8988T (cell line): ENCODE data around the gene RPS2.
A peak's percentile ranks its signal among the peaks of the same experiment; 100 is the strongest.

ENCODE experiments used
- DNase-seq: peaks from one replicate; pipeline ENCODE4 v3.0.0; 2011

The RPS2 gene

DNA sequence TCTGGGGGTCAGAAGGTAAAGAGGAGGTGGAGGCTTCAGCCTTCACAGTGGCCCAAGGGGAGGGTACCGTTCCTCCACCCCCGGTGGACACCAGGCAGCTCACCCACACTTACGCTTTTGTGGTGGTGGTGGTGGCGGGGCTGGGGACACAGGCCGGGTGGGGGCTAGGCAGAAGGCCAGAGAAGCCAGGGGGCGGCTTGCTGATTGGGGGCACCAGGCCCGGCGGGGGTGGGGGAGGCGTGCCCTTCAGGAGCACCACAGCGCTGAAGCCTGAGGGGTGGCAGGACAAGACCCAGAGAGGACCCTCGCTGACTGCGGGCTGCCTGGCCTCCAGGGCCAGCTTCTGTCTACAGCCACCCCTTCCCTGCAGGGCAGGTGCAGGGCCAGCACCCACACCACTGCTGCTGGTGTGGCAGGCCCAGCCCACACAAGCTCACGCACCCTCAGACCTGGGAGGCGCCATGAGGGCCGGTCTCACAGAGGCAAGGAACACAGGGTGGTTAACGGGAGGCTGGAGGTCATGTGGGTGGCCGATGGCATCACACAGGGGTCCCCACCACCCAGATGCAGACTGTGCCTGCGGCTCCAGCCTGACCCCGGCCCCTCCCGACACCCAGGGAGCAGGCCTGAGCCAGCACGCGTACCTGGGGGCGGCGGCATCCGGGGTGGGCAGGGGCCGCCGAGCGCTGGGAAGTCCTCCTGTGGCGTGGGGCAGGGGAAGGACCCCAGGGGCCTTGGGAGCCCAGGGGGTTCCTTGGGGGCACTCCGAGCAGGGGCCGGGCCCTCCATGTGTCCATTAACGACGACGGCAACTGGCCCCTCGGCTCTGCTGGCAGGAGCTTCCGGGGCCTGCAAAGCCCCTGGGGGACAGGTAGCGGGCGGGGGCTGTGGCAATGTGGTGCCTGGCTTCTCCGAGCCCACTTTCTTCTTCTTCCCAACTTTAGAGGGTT, 34.5 kb upstream of the RPS2 start:
- no peak for DNase-seq

DNA sequence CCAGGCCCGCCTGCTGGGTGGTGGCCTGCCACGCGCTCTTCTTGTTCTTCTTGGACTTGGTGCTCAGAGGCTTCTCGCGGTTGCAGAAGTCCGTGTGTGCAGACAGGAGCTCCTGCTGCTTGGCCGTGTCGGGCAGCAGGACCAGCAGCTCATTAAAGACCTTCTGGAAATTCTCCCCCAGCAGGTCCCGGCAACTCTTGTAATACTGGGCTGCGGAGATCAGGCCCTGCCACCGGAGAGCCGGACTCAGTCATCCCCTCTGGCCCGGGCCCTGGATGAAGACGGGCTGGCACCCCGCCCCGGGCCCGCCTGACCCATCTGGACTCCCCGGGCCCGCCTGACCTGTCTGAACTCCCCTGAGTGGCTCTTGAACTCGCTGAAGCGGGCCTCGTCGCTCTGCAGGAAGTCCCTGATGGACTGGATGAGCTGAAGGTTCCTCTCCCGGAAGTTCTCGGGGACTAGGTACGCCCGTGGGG, 33.8 kb upstream of the RPS2 start:
- DNase-seq, result no peak

GRCh38 chr16:1997494-1998359, 33.1 kb upstream of the RPS2 start:
- no peak for DNase-seq

GRCh38 chr16:1993731-1994131, 29.1 kb upstream of the RPS2 start:
- no peak for DNase-seq

DNA sequence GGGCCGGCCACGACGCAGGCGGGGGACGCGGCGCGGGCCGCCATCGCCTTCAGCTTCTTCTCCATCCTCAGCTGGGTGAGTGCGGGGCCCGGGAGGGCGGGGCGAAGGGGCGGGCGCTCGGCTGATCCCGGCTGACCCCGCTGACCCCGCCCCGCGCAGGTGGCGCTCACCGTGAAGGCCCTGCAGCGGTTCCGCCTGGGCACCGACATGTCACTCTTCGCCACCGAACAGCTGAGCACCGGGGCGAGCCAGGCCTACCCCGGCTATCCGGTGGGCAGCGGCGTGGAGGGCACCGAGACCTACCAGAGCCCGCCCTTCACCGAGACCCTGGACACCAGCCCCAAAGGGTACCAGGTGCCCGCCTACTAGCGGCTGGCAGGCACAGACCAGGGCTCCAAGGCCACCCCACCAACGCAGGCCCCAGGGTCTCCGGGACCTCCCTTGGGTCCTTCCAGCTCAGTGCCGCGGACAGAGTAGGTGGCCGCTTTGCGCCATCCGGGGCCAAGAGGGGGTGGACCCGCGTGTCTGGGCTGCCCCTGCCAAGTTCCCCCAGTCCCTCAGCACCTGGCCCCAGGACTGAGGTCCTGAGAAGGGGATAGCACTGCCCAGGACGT, 28.2 kb upstream of the RPS2 start:
- DNase-seq, result no peak

DNA sequence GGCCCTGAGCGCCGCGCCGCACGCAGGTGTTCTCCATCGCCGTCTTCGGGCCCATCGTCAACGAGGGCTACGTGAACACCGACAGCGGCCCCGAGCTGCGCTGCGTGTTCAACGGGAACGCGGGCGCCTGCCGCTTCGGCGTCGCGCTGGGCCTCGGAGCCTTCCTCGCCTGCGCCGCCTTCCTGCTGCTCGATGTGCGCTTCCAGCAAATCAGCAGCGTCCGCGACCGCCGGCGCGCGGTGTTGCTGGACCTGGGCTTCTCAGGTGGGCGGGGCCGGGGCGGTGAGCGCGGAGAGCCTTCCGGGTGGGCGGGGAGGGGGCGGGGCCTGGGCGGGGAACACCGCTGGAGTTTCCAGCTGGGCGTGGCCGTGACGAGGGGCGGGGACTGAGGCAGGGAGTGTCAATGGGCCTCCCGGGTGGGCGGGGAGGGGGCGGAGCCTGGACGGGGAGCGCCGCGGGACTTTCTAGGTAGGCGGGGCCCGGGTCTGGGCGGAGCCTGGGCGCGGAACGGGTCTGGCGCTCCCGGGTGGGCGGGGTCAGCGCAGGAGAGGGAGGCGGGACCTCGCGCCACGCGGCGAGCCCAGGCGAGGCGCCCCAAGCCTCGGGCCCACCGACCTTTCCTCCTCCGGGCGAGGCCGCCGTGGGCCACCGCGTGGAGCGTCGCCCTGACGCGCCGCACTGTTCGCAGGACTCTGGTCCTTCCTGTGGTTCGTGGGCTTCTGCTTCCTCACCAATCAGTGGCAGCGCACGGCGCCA, 27.5 kb upstream of the RPS2 start:
- DNase-seq, result peak; percentile 75

- no peak for DNase-seq
Measured at GRCh38 chr16:1991588-1991947, 26.9 kb upstream of the RPS2 start.

DNA sequence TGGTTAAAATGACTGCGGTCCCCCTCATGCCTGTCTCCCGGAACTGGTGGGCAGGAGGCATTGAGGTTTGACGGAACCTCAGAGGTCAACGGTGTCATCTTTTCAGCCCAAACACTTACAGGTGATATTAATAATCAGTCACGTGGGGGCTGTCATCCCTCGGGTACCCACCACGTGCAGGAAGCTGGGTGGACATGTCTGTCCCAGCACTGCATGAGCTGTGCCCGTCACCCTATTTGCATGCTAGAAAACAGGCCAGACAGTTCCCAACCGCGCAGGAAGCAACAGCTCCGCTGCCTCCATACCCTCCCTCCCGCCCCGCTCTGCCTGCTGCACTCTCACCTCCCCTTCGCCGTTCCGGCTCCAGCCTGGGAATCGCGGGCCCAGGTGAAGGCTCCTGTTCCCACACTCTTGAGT, 26.5 kb upstream of the RPS2 start:
- no peak for DNase-seq

- DNase-seq, result no peak
Measured at GRCh38 chr16:1990351-1991134, 25.9 kb upstream of the RPS2 start.

GRCh38 chr16:1990101-1990350, 25.4 kb upstream of the RPS2 start:
- DNase-seq, result no peak

DNA sequence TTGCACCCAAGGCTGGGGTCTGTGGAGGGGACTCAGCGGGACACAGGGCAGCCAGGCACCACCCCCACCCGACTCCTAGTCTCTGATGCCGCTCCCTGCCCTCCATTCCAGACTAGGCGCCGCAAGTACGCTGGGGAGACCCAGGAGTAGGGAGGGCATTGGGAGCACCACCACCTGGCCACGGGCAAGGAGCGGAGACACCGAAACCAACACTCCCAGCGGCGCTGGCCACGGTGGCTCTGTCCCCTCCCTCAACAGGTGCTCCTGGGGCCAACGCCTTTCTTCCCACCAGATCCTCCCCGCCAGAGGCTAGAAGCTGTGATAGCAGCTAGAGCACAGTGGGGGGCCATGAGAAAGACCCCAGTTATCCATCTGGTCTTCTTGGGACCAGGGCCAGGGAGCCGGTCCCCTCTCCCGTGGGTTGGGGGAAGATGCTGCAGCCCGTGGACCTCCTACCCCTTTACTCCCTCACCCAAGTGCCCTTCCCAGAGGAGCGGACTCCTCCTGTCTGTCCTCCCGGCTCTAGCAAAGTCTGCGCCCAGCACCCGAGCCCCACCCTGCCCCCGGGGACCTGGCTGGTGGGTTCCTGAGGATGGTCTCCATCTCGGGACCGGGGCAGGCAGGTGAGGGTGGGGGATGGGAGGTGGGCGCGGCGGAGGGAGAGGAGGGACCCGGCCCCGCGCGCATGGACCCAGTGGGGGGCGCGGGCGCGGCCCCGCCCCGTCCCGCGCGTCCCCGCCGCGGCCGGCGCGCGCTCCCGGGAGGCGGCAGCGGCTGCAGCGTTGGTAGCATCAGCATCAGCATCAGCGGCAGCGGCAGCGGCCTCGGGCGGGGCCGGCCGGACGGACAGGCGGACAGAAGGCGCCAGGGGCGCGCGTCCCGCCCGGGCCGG, 24.8 kb upstream of the RPS2 start, which contains the start of gene SYNGR3:
Gene SYNGR3, plus strand, starts transcription at position 762 of the 892 bp plus-strand sequence. CDS start 133 bp downstream, outside the sequence.
- no peak for DNase-seq

DNA sequence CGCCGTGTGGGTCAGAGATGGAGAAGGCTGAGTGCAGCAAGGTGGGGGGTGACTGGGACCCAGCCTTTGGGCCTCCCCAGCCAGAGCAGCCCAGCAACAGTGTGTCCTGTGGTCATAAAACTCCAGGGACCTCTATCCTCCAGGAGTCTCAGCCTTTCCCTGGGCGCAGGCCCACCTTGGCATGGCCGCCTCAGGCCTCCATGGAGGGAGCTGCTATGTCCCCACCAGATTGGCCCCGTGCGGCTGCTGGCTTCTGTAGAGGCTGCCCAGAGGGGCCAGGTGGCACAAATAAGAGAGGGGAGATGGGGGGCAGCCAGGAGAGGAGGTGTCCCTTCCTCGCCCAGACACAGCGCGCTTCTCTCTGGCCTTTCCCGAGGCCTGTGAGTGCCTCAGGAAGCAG, 22.6 kb upstream of the RPS2 start:
- DNase-seq, result no peak

GRCh38 chr16:1985466-1986150, 21.0 kb upstream of the RPS2 start:
- no peak for DNase-seq

DNA sequence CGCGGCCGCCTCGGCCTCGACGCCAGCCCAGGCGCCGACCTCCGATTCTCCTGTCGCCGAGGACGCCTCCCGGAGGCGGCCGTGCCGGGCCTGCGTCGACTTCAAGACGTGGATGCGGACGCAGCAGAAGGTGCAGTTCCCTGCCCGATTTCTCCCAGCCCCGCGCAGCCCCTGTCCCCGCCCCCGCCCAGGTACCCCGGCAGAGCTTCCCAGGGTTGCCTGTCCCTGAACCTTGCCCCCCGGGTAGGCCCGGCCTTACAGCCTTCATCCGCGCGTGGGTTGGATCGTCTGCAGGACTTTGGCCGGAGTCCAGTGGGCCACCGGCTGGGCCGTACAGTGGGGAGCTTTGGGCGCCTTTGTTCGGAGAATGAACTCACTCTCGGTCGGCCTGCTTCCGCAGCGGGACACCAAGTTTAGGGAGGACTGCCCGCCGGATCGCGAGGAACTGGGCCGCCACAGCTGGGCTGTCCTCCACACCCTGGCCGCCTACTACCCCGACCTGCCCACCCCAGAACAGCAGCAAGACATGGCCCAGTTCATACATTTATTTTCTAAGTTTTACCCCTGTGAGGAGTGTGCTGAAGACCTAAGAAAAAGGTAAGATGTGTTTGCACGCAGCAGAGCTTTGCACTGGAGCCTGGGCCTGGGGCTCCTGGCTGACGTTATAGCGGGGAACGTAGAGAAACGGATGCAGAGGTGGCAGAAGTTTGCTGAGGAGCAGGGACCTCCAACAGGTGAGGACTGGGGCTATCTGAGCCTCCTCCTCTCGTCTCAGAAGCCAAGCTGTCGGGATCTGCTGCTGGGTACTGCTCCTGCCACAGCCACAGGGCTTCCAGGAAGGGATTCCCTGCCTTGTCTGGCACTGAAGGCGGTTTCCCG, 20.0 kb upstream of the RPS2 start:
- no peak for DNase-seq

GRCh38 chr16:1983544-1984346, 19.1 kb upstream of the RPS2 start, which contains the start of gene GFER:
GFER (plus strand) TSS chr16:1984193; CDS start chr16:1984219, 26 bp downstream.
- DNase-seq, result peak; percentile 98

- no peak for DNase-seq
Measured at GRCh38 chr16:1982991-1983543, 18.4 kb upstream of the RPS2 start.

DNA sequence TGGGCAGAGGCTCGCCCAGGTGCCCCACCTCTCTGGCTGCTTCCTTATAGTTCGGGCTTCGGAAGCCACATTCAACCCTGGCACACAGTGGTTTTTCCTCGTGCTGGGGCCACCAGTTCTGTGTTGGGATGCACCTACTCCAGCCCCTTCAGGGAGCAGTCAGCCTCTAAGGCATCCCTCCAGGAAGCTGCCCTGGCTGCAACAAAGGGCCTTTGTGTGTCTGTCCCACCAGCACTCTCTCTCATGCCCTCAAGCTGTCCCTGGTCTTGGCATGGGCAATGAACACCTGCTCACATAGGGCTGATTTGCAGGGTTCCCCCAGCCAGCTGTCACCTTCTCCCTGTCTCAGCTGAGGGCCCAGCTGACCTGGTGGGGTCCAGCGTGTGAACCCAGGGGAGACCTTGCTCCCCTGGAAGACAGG, 17.4 kb upstream of the RPS2 start:
- no peak for DNase-seq

GRCh38 chr16:1981398-1981836, 16.8 kb upstream of the RPS2 start, which contains the start of gene NOXO1:
NOXO1 (minus strand) TSS chr16:1981469; CDS start chr16:1981179, 290 bp downstream.
- DNase-seq, result no peak
